Measurements from ENCODE around the gene COL3A1. TPM values are rescaled to one million over a fixed set of nuclear protein-coding genes. Genes with fewer than 3 reads are reported as not detected.

Gene COL3A1
- total RNA-seq, 1 donor from 2014 or later: not detected

GRCh38 chr2:188949046-188949818, 24.9 kb upstream of the COL3A1 start:
- TF ChIP-seq EZH2 (IDR thresholded peaks at IDR 0.05) (no peak), EZH2phosphoT487 (IDR thresholded peaks at IDR 0.05) (no peak), CTCF (IDR thresholded peaks at IDR 0.05) (no peak)
- H3K4me2 ChIP-seq: no peak overlapping the region
- no peaks in the 10 kb centered on the region for H3K27me3 ChIP-seq
- Mint-ChIP-seq H3K27ac (no peak overlapping the region), H3K9me3 (peaks cover 4% of the 10 kb centered on the region), H3K36me3 (no peaks in the 10 kb centered on the region), H3K27me3 (ENCODE audit: insufficient read depth, low read depth) (no peaks in the 10 kb centered on the region), H3K4me3 (no peak overlapping the region), H3K4me1 (no peaks in the 10 kb centered on the region)
- H3K9ac ChIP-seq: no peak overlapping the region
- no peak overlapping the region for H3K4me3 ChIP-seq
- no peaks in the 10 kb centered on the region for H3F3A ChIP-seq (ENCODE audit: low read depth)
- no peaks in the 10 kb centered on the region for H3K79me2 ChIP-seq (ENCODE audit: low read depth)
- H3K9me3 ChIP-seq (ENCODE audit: low read depth): no peaks in the 10 kb centered on the region
- H4K20me1 ChIP-seq (ENCODE audit: low read depth): no peaks in the 10 kb centered on the region
- H2AFZ ChIP-seq (replicated peaks): no peak overlapping the region
- H3K27ac ChIP-seq: no peak overlapping the region
- no peak for DNase-seq (ENCODE audit: low spot score)
- no peaks in the 10 kb centered on the region for H3K36me3 ChIP-seq
- no peaks in the 10 kb centered on the region for H3K4me1 ChIP-seq

- peaks cover 2% of the 10 kb centered on the region for H3K27me3 Mint-ChIP-seq (ENCODE audit: insufficient read depth, low read depth)
- H3K36me3 Mint-ChIP-seq: no peaks in the 10 kb centered on the region
Measured at GRCh38 chr2:188952901-188953300, 21.3 kb upstream of the COL3A1 start.

GRCh38 chr2:188956290-188956689, 17.9 kb upstream of the COL3A1 start:
- Mint-ChIP-seq H3K4me3 (no peak overlapping the region), H3K27ac (no peak overlapping the region), H3K27me3 (ENCODE audit: insufficient read depth, low read depth) (peaks cover 2% of the 10 kb centered on the region), H3K9me3 (no peaks in the 10 kb centered on the region), H3K4me1 (no peaks in the 10 kb centered on the region), H3K36me3 (no peaks in the 10 kb centered on the region)
- Histone ChIP-seq H3K4me1 (no peaks in the 10 kb centered on the region), H3K9ac (no peak overlapping the region), H2AFZ (replicated peaks) (no peak overlapping the region), H3K27ac (no peak overlapping the region), H3K36me3 (no peaks in the 10 kb centered on the region), H4K20me1 (ENCODE audit: low read depth) (no peaks in the 10 kb centered on the region), H3K79me2 (ENCODE audit: low read depth) (no peaks in the 10 kb centered on the region), H3K4me3 (no peak overlapping the region), H3F3A (ENCODE audit: low read depth) (no peaks in the 10 kb centered on the region), H3K27me3 (no peaks in the 10 kb centered on the region), H3K4me2 (no peak overlapping the region), H3K9me3 (ENCODE audit: low read depth) (no peaks in the 10 kb centered on the region)
- no peak for TF ChIP-seq EZH2 (IDR thresholded peaks at IDR 0.05)
- no peak for TF ChIP-seq EZH2phosphoT487 (IDR thresholded peaks at IDR 0.05)
- no peak for TF ChIP-seq CTCF (IDR thresholded peaks at IDR 0.05)
- no peak for DNase-seq (ENCODE audit: low spot score)

More at GRCh38 chr2:188952901-188953300, 21.3 kb upstream of the COL3A1 start:
- Histone ChIP-seq H3K27ac (no peak overlapping the region), H3K4me1 (no peaks in the 10 kb centered on the region), H3K4me3 (no peak overlapping the region), H3K79me2 (ENCODE audit: low read depth) (no peaks in the 10 kb centered on the region), H3K9ac (no peak overlapping the region), H3K4me2 (no peak overlapping the region), H3K27me3 (no peaks in the 10 kb centered on the region), H3F3A (ENCODE audit: low read depth) (no peaks in the 10 kb centered on the region), H4K20me1 (ENCODE audit: low read depth) (no peaks in the 10 kb centered on the region), H3K9me3 (ENCODE audit: low read depth) (no peaks in the 10 kb centered on the region), H2AFZ (replicated peaks) (no peak overlapping the region), H3K36me3 (no peaks in the 10 kb centered on the region)
- Mint-ChIP-seq H3K9me3 (no peaks in the 10 kb centered on the region), H3K4me3 (no peak overlapping the region), H3K27ac (no peak overlapping the region), H3K4me1 (no peaks in the 10 kb centered on the region)
- DNase-seq (ENCODE audit: low spot score): no peak
- TF ChIP-seq EZH2phosphoT487 (IDR thresholded peaks at IDR 0.05) (no peak), CTCF (IDR thresholded peaks at IDR 0.05) (no peak), EZH2 (IDR thresholded peaks at IDR 0.05) (no peak)
